Glutamatergic neuron (in vitro differentiated cells): ENCODE data around the gene SHC4. TPM values are rescaled to one million over a fixed set of nuclear protein-coding genes. Genes with fewer than 3 reads are reported as not detected.
A peak's percentile ranks its signal among the peaks of the same experiment; 100 is the strongest.

Experiments used
- DNase-seq: peaks from one replicate; pipeline ENCODE4 v3.0.0; 2022
- H3K27ac Mint-ChIP-seq: one replicate; pipeline ENCODE4 v1.8.0; 2020; ENCODE audit warnings: mild to moderate bottlenecking, mixed read lengths, inconsistent platforms; ENCODE audit not compliant: unreplicated experiment
- H3K27me3 Mint-ChIP-seq: one replicate; pipeline ENCODE4 v1.8.0; 2020; ENCODE audit warnings: mild to moderate bottlenecking, moderate library complexity, mixed read lengths, inconsistent platforms; ENCODE audit not compliant: unreplicated experiment
- H3K36me3 Mint-ChIP-seq: one replicate; pipeline ENCODE4 v1.8.0; 2020; ENCODE audit warnings: mild to moderate bottlenecking, mixed read lengths, inconsistent platforms; ENCODE audit not compliant: unreplicated experiment
- H3K4me1 Mint-ChIP-seq: one replicate; pipeline ENCODE4 v1.8.0; 2020; ENCODE audit warnings: mild to moderate bottlenecking, low read depth, mixed read lengths, inconsistent platforms; ENCODE audit not compliant: unreplicated experiment
- H3K4me3 Mint-ChIP-seq: one replicate; pipeline ENCODE4 v1.8.0; 2020; ENCODE audit warnings: mild to moderate bottlenecking, mixed read lengths, inconsistent platforms; ENCODE audit not compliant: unreplicated experiment
- H3K9me3 Mint-ChIP-seq: one replicate; pipeline ENCODE4 v1.8.0; 2020; ENCODE audit warnings: mild to moderate bottlenecking, moderate library complexity, mixed read lengths, inconsistent platforms; ENCODE audit not compliant: unreplicated experiment
- CTCF ChIP-seq: fragments of 200-600 bp; sonication (generic); IDR thresholded peaks from one replicate; pipeline ENCODE4 v1.5.0; 2021; ENCODE audit not compliant: partially characterized antibody, unreplicated experiment
- total RNA-seq: library from RNA; stranded (reverse); fragmentation: NEBNext Ultra II Directional; extraction: Animal tissue kit (Norgen Biotek cat#: 25700); gene quantifications from one replicate; pipeline ENCODE4 v1.2.1, GENCODE V29; 2021; ENCODE audit not compliant: unreplicated experiment

The SHC4 gene
- total RNA-seq, 1 donor from 2014 or later: 4.4 TPM

- Mint-ChIP-seq H3K27me3 (peaks cover 2% of the 10 kb centered on the region), H3K9me3 (no peaks in the 10 kb centered on the region), H3K4me3 (peak overlapping the region; percentile 21), H3K36me3 (no peaks in the 10 kb centered on the region), H3K4me1 (peaks cover 6% of the 10 kb centered on the region), H3K27ac (peak overlapping the region; percentile 44)
- no peak for DNase-seq
- TF ChIP-seq CTCF: no peak
Measured at GRCh38 chr15:48890375-48890972, 73.2 kb downstream of the SHC4 start.

GRCh38 chr15:48889925-48890324, 73.8 kb downstream of the SHC4 start:
- H3K36me3 Mint-ChIP-seq: no peaks in the 10 kb centered on the region
- H3K27me3 Mint-ChIP-seq: peaks cover 2% of the 10 kb centered on the region
- no peak for DNase-seq
- H3K4me3 Mint-ChIP-seq: no peak overlapping the region
- TF ChIP-seq CTCF: no peak
- no peaks in the 10 kb centered on the region for H3K9me3 Mint-ChIP-seq
- H3K27ac Mint-ChIP-seq: no peak overlapping the region
- peaks cover 6% of the 10 kb centered on the region for H3K4me1 Mint-ChIP-seq

GRCh38 chr15:48888836-48889235, 74.9 kb downstream of the SHC4 start:
- Mint-ChIP-seq H3K27ac (no peak overlapping the region), H3K4me1 (peaks cover 6% of the 10 kb centered on the region), H3K27me3 (peaks cover 2% of the 10 kb centered on the region), H3K9me3 (no peaks in the 10 kb centered on the region), H3K4me3 (no peak overlapping the region), H3K36me3 (no peaks in the 10 kb centered on the region)
- no peak for TF ChIP-seq CTCF
- DNase-seq: no peak

- H3K36me3 Mint-ChIP-seq: no peaks in the 10 kb centered on the region
- H3K27ac Mint-ChIP-seq: no peak overlapping the region
- no peak overlapping the region for H3K4me3 Mint-ChIP-seq
- no peak for TF ChIP-seq CTCF
- no peaks in the 10 kb centered on the region for H3K9me3 Mint-ChIP-seq
- no peak for DNase-seq
- peaks cover 2% of the 10 kb centered on the region for H3K27me3 Mint-ChIP-seq
- peaks cover 6% of the 10 kb centered on the region for H3K4me1 Mint-ChIP-seq
Measured at GRCh38 chr15:48888191-48888590, 75.5 kb downstream of the SHC4 start.

GRCh38 chr15:48887144-48887543, 76.6 kb downstream of the SHC4 start:
- no peaks in the 10 kb centered on the region for H3K9me3 Mint-ChIP-seq
- no peak overlapping the region for H3K27ac Mint-ChIP-seq
- peaks cover 6% of the 10 kb centered on the region for H3K4me1 Mint-ChIP-seq
- H3K27me3 Mint-ChIP-seq: peaks cover 2% of the 10 kb centered on the region
- no peaks in the 10 kb centered on the region for H3K36me3 Mint-ChIP-seq
- no peak for DNase-seq
- H3K4me3 Mint-ChIP-seq: no peak overlapping the region
- no peak for TF ChIP-seq CTCF
